ENCODE measurements around the gene RFPL3.

GRCh38 chr22:32328306-32329201, 29.1 kb upstream of the RFPL3 start:
- TF ChIP-seq, protein P1, sequence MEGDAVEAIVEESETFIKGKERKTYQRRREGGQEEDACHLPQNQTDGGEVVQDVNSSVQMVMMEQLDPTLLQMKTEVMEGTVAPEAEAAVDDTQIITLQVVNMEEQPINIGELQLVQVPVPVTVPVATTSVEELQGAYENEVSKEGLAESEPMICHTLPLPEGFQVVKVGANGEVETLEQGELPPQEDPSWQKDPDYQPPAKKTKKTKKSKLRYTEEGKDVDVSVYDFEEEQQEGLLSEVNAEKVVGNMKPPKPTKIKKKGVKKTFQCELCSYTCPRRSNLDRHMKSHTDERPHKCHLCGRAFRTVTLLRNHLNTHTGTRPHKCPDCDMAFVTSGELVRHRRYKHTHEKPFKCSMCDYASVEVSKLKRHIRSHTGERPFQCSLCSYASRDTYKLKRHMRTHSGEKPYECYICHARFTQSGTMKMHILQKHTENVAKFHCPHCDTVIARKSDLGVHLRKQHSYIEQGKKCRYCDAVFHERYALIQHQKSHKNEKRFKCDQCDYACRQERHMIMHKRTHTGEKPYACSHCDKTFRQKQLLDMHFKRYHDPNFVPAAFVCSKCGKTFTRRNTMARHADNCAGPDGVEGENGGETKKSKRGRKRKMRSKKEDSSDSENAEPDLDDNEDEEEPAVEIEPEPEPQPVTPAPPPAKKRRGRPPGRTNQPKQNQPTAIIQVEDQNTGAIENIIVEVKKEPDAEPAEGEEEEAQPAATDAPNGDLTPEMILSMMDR (conservative IDR thresholded peaks at IDR 0.05 in 1 of 2, IDR thresholded peaks at IDR 0.05 in 1 of 2; ENCODE audit: low read depth in 1 of 2, low read length in 2 of 2) = no peak
- no peak for TF ChIP-seq EZH2 (IDR thresholded peaks at IDR 0.05; ENCODE audit: low read length, missing control alignments)

Measured in fibroblast of lung (primary cell).